ENCODE data around the gene ITPRIP. TPM values are rescaled to one million over a fixed set of nuclear protein-coding genes. Genes with fewer than 3 reads are reported as not detected.
A peak's percentile ranks its signal among the peaks of the same experiment; 100 is the strongest.

Gene ITPRIP
- 10 to 100 TPM; 26.6 to 27.1 TPM for total RNA-seq

GRCh38 chr10:104337985-104338735 is at the start of gene ITPRIP:
Gene ITPRIP, minus strand, starts transcription at chr10:104338465. Its CDS starts 22,414 bp downstream, at chr10:104316051.
- H3K4me1 Mint-ChIP-seq (ENCODE audit: low read depth) = peaks cover 49% of the 10 kb centered on the region
- peak within 1 kb of the TSS; percentile 94 for H3K4me3 Mint-ChIP-seq
- POLR2A ChIA-PET = interaction anchor here (0.8 to 4.4 kb wide), 19 partner anchors 9 to 421 kb away, joined by 3 to 50 read pairs (median 5); partner anchors contain the start of genes CFAP58, GSTO1 and GSTO2

GRCh38 chr10:104387130-104387888 is 49.0 kb upstream of the ITPRIP start:
- DNase-seq (peak; percentile 35), ATAC-seq (no peak)
- Mint-ChIP-seq H3K36me3 (ENCODE audit: low read depth) (no peaks in the 10 kb centered on the region), H3K4me3 (no peak overlapping the region), H3K9me3 (ENCODE audit: insufficient read depth) (no peaks in the 10 kb centered on the region), H3K4me1 (ENCODE audit: low read depth) (peaks cover 20% of the 10 kb centered on the region), H3K27me3 (ENCODE audit: low read depth) (peaks cover 11% of the 10 kb centered on the region), H3K27ac (peak overlapping the region; percentile 32)
- ChIA-PET CTCF (interaction anchor here (0.7 kb wide), 1 partner anchor 33 kb away, joined by 3 read pairs; the partner anchor contains the start of gene CFAP58), POLR2A (interaction anchor here (0.9 kb wide), 1 partner anchor 70 kb away, joined by 3 read pairs; no protein-coding TSS in a partner anchor)

More at GRCh38 chr10:104337985-104338735, at the start of gene ITPRIP:
- Mint-ChIP-seq H3K27me3 (ENCODE audit: low read depth) (peaks cover 10% of the 10 kb centered on the region), H3K36me3 (ENCODE audit: low read depth) (peaks cover 17% of the 10 kb centered on the region), H3K27ac (peak within 1 kb of the TSS; percentile 100), H3K9me3 (ENCODE audit: insufficient read depth) (no peaks in the 10 kb centered on the region)
- DNase-seq = peak; percentile 82
- CTCF ChIA-PET = interaction anchor here (0.6 to 5.2 kb wide), 19 partner anchors 9 to 217 kb away, joined by 3 to 45 read pairs (median 5); partner anchors contain the start of genes CFAP58, GSTO2 and SFR1
- ATAC-seq = peak; percentile 79

- no peak overlapping the region for H3K4me3 Mint-ChIP-seq
- no peaks in the 10 kb centered on the region for H3K9me3 Mint-ChIP-seq (ENCODE audit: insufficient read depth)
- H3K4me1 Mint-ChIP-seq (ENCODE audit: low read depth) = peaks cover 3% of the 10 kb centered on the region
- POLR2A ChIA-PET = no interaction called here
- no peaks in the 10 kb centered on the region for H3K36me3 Mint-ChIP-seq (ENCODE audit: low read depth)
- no peak for DNase-seq
- ATAC-seq = no peak
- H3K27me3 Mint-ChIP-seq (ENCODE audit: low read depth) = peaks cover 22% of the 10 kb centered on the region
- no peak overlapping the region for H3K27ac Mint-ChIP-seq
- CTCF ChIA-PET = interaction anchor here (0.7 to 0.8 kb wide), 2 partner anchors 27 to 90 kb away, joined by 3 read pairs; partner anchors contain the start of gene CFAP58
Measured at GRCh38 chr10:104380336-104380735, 42.1 kb upstream of the ITPRIP start.

- Mint-ChIP-seq H3K9me3 (ENCODE audit: insufficient read depth) (no peaks in the 10 kb centered on the region), H3K27ac (no peak overlapping the region), H3K36me3 (ENCODE audit: low read depth) (no peaks in the 10 kb centered on the region), H3K4me1 (ENCODE audit: low read depth) (no peaks in the 10 kb centered on the region), H3K27me3 (ENCODE audit: low read depth) (peaks cover 26% of the 10 kb centered on the region), H3K4me3 (no peak overlapping the region)
- CTCF ChIA-PET = interaction anchor here (1.2 to 1.7 kb wide), 2 partner anchors 9 to 86 kb away, joined by 3 read pairs; no protein-coding TSS in a partner anchor
- DNase-seq (no peak), ATAC-seq (no peak)
- POLR2A ChIA-PET = no interaction called here
Measured at GRCh38 chr10:104376784-104377300, 38.6 kb upstream of the ITPRIP start.

GRCh38 chr10:104374591-104374990 is 36.3 kb upstream of the ITPRIP start:
- Mint-ChIP-seq H3K27me3 (ENCODE audit: low read depth) (peaks cover 30% of the 10 kb centered on the region), H3K27ac (no peak overlapping the region), H3K9me3 (ENCODE audit: insufficient read depth) (no peaks in the 10 kb centered on the region), H3K4me3 (no peak overlapping the region), H3K36me3 (ENCODE audit: low read depth) (no peaks in the 10 kb centered on the region), H3K4me1 (ENCODE audit: low read depth) (no peaks in the 10 kb centered on the region)
- ATAC-seq = no peak
- ChIA-PET POLR2A (no interaction called here), CTCF (no interaction called here)
- DNase-seq = no peak

- no peak for ATAC-seq
- H3K27ac Mint-ChIP-seq = no peak overlapping the region
- peaks cover 29% of the 10 kb centered on the region for H3K27me3 Mint-ChIP-seq (ENCODE audit: low read depth)
- no peaks in the 10 kb centered on the region for H3K9me3 Mint-ChIP-seq (ENCODE audit: insufficient read depth)
- ChIA-PET CTCF (no interaction called here), POLR2A (no interaction called here)
- no peak for DNase-seq
- no peak overlapping the region for H3K4me3 Mint-ChIP-seq
- H3K36me3 Mint-ChIP-seq (ENCODE audit: low read depth) = no peaks in the 10 kb centered on the region
- no peaks in the 10 kb centered on the region for H3K4me1 Mint-ChIP-seq (ENCODE audit: low read depth)
Measured at GRCh38 chr10:104371753-104372152, 33.5 kb upstream of the ITPRIP start.

- no peaks in the 10 kb centered on the region for H3K4me1 Mint-ChIP-seq (ENCODE audit: low read depth)
- no peak overlapping the region for H3K4me3 Mint-ChIP-seq
- no peaks in the 10 kb centered on the region for H3K36me3 Mint-ChIP-seq (ENCODE audit: low read depth)
- no peak overlapping the region for H3K27ac Mint-ChIP-seq
- ChIA-PET CTCF (interaction anchor here (1.0 to 1.5 kb wide), 3 partner anchors 8 to 94 kb away, joined by 3 to 4 read pairs (median 4); no protein-coding TSS in a partner anchor), POLR2A (no interaction called here)
- peaks cover 29% of the 10 kb centered on the region for H3K27me3 Mint-ChIP-seq (ENCODE audit: low read depth)
- H3K9me3 Mint-ChIP-seq (ENCODE audit: insufficient read depth) = no peaks in the 10 kb centered on the region
- DNase-seq (no peak), ATAC-seq (no peak)
Measured at GRCh38 chr10:104368381-104368780, 30.1 kb upstream of the ITPRIP start.

- Mint-ChIP-seq H3K27ac (no peak overlapping the region), H3K4me1 (ENCODE audit: low read depth) (no peaks in the 10 kb centered on the region), H3K27me3 (ENCODE audit: low read depth) (peaks cover 31% of the 10 kb centered on the region), H3K4me3 (no peak overlapping the region), H3K36me3 (ENCODE audit: low read depth) (no peaks in the 10 kb centered on the region), H3K9me3 (ENCODE audit: insufficient read depth) (no peaks in the 10 kb centered on the region)
- ATAC-seq = no peak
- DNase-seq = no peak
- ChIA-PET POLR2A (no interaction called here), CTCF (interaction anchor here (1.0 to 1.6 kb wide), 4 partner anchors 9 to 93 kb away, joined by 3 to 4 read pairs (median 4); no protein-coding TSS in a partner anchor)
Measured at GRCh38 chr10:104367904-104368303, 29.6 kb upstream of the ITPRIP start.

- H3K4me1 Mint-ChIP-seq (ENCODE audit: low read depth) = peaks cover 2% of the 10 kb centered on the region
- ChIA-PET POLR2A (no interaction called here), CTCF (no interaction called here)
- no peaks in the 10 kb centered on the region for H3K9me3 Mint-ChIP-seq (ENCODE audit: insufficient read depth)
- no peak overlapping the region for H3K4me3 Mint-ChIP-seq
- H3K36me3 Mint-ChIP-seq (ENCODE audit: low read depth) = no peaks in the 10 kb centered on the region
- DNase-seq (no peak), ATAC-seq (no peak)
- H3K27me3 Mint-ChIP-seq (ENCODE audit: low read depth) = peaks cover 12% of the 10 kb centered on the region
- no peak overlapping the region for H3K27ac Mint-ChIP-seq
Measured at GRCh38 chr10:104359811-104360210, 21.5 kb upstream of the ITPRIP start.

- peak within 1 kb of the TSS; percentile 40 for H3K27ac Mint-ChIP-seq
- no peaks in the 10 kb centered on the region for H3K9me3 Mint-ChIP-seq (ENCODE audit: insufficient read depth)
- H3K4me1 Mint-ChIP-seq (ENCODE audit: low read depth) = no peaks in the 10 kb centered on the region
- CTCF ChIA-PET = interaction anchor here (0.6 to 11.6 kb wide), 27 partner anchors 9 to 667 kb away, joined by 3 to 368 read pairs (median 5); partner anchors contain the start of genes GSTO1, GSTO2 and ITPRIP
- no peak within 1 kb of the TSS for H3K4me3 Mint-ChIP-seq
- POLR2A ChIA-PET = interaction anchor here (0.7 to 5.3 kb wide), 3 partner anchors 15 to 84 kb away, joined by 3 to 33 read pairs (median 3); partner anchors contain the start of genes GSTO2 and ITPRIP
- ATAC-seq (peak; percentile 96), DNase-seq (peak; percentile 94)
- H3K36me3 Mint-ChIP-seq (ENCODE audit: low read depth) = no peaks in the 10 kb centered on the region
- H3K27me3 Mint-ChIP-seq (ENCODE audit: low read depth) = peaks cover 2% of the 10 kb centered on the region
Measured at GRCh38 chr10:104353325-104354048, 15.2 kb upstream of the ITPRIP start, which contains the start of gene CFAP58. Gene CFAP58, plus strand, starts transcription at chr10:104353833. Its CDS starts 65 bp downstream, at chr10:104353898.

- H3K4me1 Mint-ChIP-seq (ENCODE audit: low read depth) = peaks cover 3% of the 10 kb centered on the region
- ChIA-PET CTCF (interaction anchor here (1.0 to 11.6 kb wide), 21 partner anchors 9 to 464 kb away, joined by 3 to 368 read pairs (median 8); partner anchors contain the start of genes GSTO1, GSTO2 and ITPRIP), POLR2A (interaction anchor here (1.7 to 5.3 kb wide), 3 partner anchors 14 to 45 kb away, joined by 4 to 33 read pairs (median 5); partner anchors contain the start of gene ITPRIP)
- H3K27me3 Mint-ChIP-seq (ENCODE audit: low read depth) = peaks cover 3% of the 10 kb centered on the region
- no peaks in the 10 kb centered on the region for H3K36me3 Mint-ChIP-seq (ENCODE audit: low read depth)
- no peak overlapping the region for H3K4me3 Mint-ChIP-seq
- H3K27ac Mint-ChIP-seq = no peak overlapping the region
- H3K9me3 Mint-ChIP-seq (ENCODE audit: insufficient read depth) = no peaks in the 10 kb centered on the region
- DNase-seq (no peak), ATAC-seq (no peak)
Measured at GRCh38 chr10:104351919-104352318, 13.7 kb upstream of the ITPRIP start.

All from activated CD8-positive, alpha-beta T cell treated with anti-CD3 and anti-CD28 coated beads, Interleukin-2, amount 10 ng/mL, durations not matched to agents 7 days and 5 days (primary cell).